Gastrocnemius medialis (tissue), 4 donors: ENCODE data around the gene WRAP73.

ENCODE experiments used
- CTCF ChIP-seq, 5 experiments: fragments of 450-650 bp in 3 of 5; fragments of 200-600 bp in 2 of 5; sonication (generic) in 2 of 5; IDR thresholded peaks in 4 of 5; conservative IDR thresholded peaks in 1 of 5; 1 replicate in 4 of 5; 2 replicates in 1 of 5; pipeline ENCODE4 v1.5.1; 2016 to 2019; ENCODE audit warnings: antibody characterized with exemption in 5 of 5, mild to moderate bottlenecking in 3 of 5, moderate library complexity in 3 of 5
- POLR2A ChIP-seq, 2 donors: fragments of 450-650 bp; IDR thresholded peaks; one replicate each; pipeline ENCODE4 v1.6.1; 2017; ENCODE audit warnings: antibody characterized with exemption in 2 of 2, mild to moderate bottlenecking in 2 of 2, moderate library complexity in 2 of 2

- TF ChIP-seq CTCF (IDR thresholded peaks at IDR 0.05 in 4 of 5, conservative IDR thresholded peaks at IDR 0.05 in 1 of 5): no peak
- TF ChIP-seq POLR2A (IDR thresholded peaks at IDR 0.05): no peak
These were observed 24.5 kb upstream of the WRAP73 start for GRCh38 chr1:3674100-3675094.
